Uterus (tissue), 4 donors: Measurements from ENCODE around the gene RAB22A. TPM values are rescaled to one million over a fixed set of nuclear protein-coding genes. Genes with fewer than 3 reads are reported as not detected.

Source experiments
- DNase-seq, 2 donors: peaks; one replicate each; pipeline ENCODE4 v3.0.0-alpha.2; 2019 to 2020
- H3K27ac ChIP-seq, 2 donors: fragments of 200-600 bp; sonication (generic); 1 replicate in 1 of 2; 2 replicates in 1 of 2; pipeline ENCODE4 v1.5.1; 2016 to 2018
- H3K27me3 ChIP-seq, 2 donors: fragments of 200-600 bp; sonication (generic); one replicate each; pipeline ENCODE4 v1.5.1; 2018 to 2019; ENCODE audit warnings: control low read depth in 1 of 2
- H3K36me3 ChIP-seq, 2 donors: fragments of 200-600 bp; sonication (generic); one replicate each; pipeline ENCODE4 v1.5.1; 2019; ENCODE audit warnings: control low read depth in 1 of 2
- H3K4me1 ChIP-seq, 2 donors: fragments of 200-600 bp; sonication (generic); one replicate each; pipeline ENCODE4 v1.5.1; 2018 to 2019; ENCODE audit warnings: control low read depth in 1 of 2
- H3K4me3 ChIP-seq, 2 donors: fragments of 200-600 bp; sonication (generic); 1 replicate in 1 of 2; 2 replicates in 1 of 2; pipeline ENCODE4 v1.5.1; 2018 to 2019; ENCODE audit warnings: mild to moderate bottlenecking in 1 of 2
- H3K9me3 ChIP-seq, 2 donors: fragments of 200-600 bp; sonication (generic); one replicate each; pipeline ENCODE4 v1.5.1; 2019; ENCODE audit warnings: control low read depth in 1 of 2
- CTCF ChIP-seq, 4 experiments: fragments of 200-600 bp in 2 of 4; fragments of 450-650 bp in 2 of 4; sonication (generic) in 2 of 4; IDR thresholded peaks; one replicate each; pipeline ENCODE4 v1.5.1; 2016 to 2019; ENCODE audit warnings: antibody characterized with exemption in 4 of 4, mild to moderate bottlenecking in 2 of 4, moderate library complexity in 1 of 4
- POLR2A ChIP-seq, 2 donors: fragments of 450-650 bp; IDR thresholded peaks; one replicate each; pipeline ENCODE4 v1.6.1; 2016; ENCODE audit warnings: antibody characterized with exemption in 2 of 2, mild to moderate bottlenecking in 1 of 2, moderate library complexity in 1 of 2
- intact Hi-C: fragments of 100-400 bp; cut with DNase I; formaldehyde crosslinking; loops from one replicate; pipeline ENCODE4 v1.15.1; 2023; ENCODE audit warnings: low total_unique reads
- total RNA-seq, 4 donors: library from RNA; depleted of rRNA in 3 of 4; stranded (reverse); fragments of >200 nt in 3 of 4; gene quantifications; one replicate each; pipeline versions ENCODE4 v1.1.0 to v1.2.4, GENCODE V29; 2014 to 2023
- donor health status: DM: yes; HTN: yes; CAD: no.

The RAB22A gene
- total RNA-seq, 4 donors from 2014 or later, result 9.5 to 29.7 (median 23.3) TPM

GRCh38 chr20:58395604-58396003 is 86.1 kb downstream of the RAB22A start:
- Histone ChIP-seq H3K4me1 (no peaks in the 10 kb centered on the region), H3K4me3 (no peak overlapping the region), H3K36me3 (no peaks in the 10 kb centered on the region), H3K9me3 (no peaks in the 10 kb centered on the region), H3K27me3 (no peaks in the 10 kb centered on the region), H3K27ac (no peak overlapping the region)
- no peak for DNase-seq
- intact Hi-C loops, result no loop called here
- TF ChIP-seq CTCF (IDR thresholded peaks at IDR 0.05) (no peak), POLR2A (IDR thresholded peaks at IDR 0.05) (no peak)

GRCh38 chr20:58397429-58397828 is 87.9 kb downstream of the RAB22A start:
- Histone ChIP-seq H3K27ac (no peak overlapping the region), H3K27me3 (no peaks in the 10 kb centered on the region), H3K4me1 (no peaks in the 10 kb centered on the region), H3K36me3 (no peaks in the 10 kb centered on the region), H3K9me3 (no peaks in the 10 kb centered on the region), H3K4me3 (no peak overlapping the region)
- no peak for DNase-seq
- intact Hi-C loops, result no loop called here
- TF ChIP-seq POLR2A (IDR thresholded peaks at IDR 0.05), result no peak

- H3K4me1 ChIP-seq, result no peaks in the 10 kb centered on the region
- intact Hi-C loops, result no loop called here
- no peaks in the 10 kb centered on the region for H3K27me3 ChIP-seq
- no peak for DNase-seq
- no peak overlapping the region for H3K27ac ChIP-seq
- no peaks in the 10 kb centered on the region for H3K9me3 ChIP-seq
- no peak overlapping the region for H3K4me3 ChIP-seq
- TF ChIP-seq POLR2A (IDR thresholded peaks at IDR 0.05) (no peak), CTCF (IDR thresholded peaks at IDR 0.05) (no peak)
- H3K36me3 ChIP-seq, result no peaks in the 10 kb centered on the region
Observed at GRCh38 chr20:58398254-58398653, 88.7 kb downstream of the RAB22A start.

- Histone ChIP-seq H3K27ac (no peak overlapping the region), H3K4me1 (no peaks in the 10 kb centered on the region), H3K27me3 (no peaks in the 10 kb centered on the region), H3K36me3 (no peaks in the 10 kb centered on the region), H3K4me3 (no peak overlapping the region), H3K9me3 (no peaks in the 10 kb centered on the region)
- DNase-seq, result no peak
- no peak for TF ChIP-seq CTCF (IDR thresholded peaks at IDR 0.05)
- TF ChIP-seq POLR2A (IDR thresholded peaks at IDR 0.05), result no peak
- intact Hi-C loops, result no loop called here
Observed at GRCh38 chr20:58399926-58400325, 90.4 kb downstream of the RAB22A start.

GRCh38 chr20:58401162-58401561 is 91.6 kb downstream of the RAB22A start:
- no peak for TF ChIP-seq CTCF (IDR thresholded peaks at IDR 0.05)
- no peak for TF ChIP-seq POLR2A (IDR thresholded peaks at IDR 0.05)
- Histone ChIP-seq H3K9me3 (no peaks in the 10 kb centered on the region), H3K4me3 (no peak overlapping the region), H3K27ac (no peak overlapping the region), H3K27me3 (no peaks in the 10 kb centered on the region), H3K4me1 (no peaks in the 10 kb centered on the region), H3K36me3 (no peaks in the 10 kb centered on the region)
- no peak for DNase-seq
- intact Hi-C loops, result no loop called here

GRCh38 chr20:58402305-58402704 is 92.8 kb downstream of the RAB22A start:
- no peak for DNase-seq
- no peak overlapping the region for H3K27ac ChIP-seq
- no peaks in the 10 kb centered on the region for H3K36me3 ChIP-seq
- intact Hi-C loops, result no loop called here
- TF ChIP-seq CTCF (IDR thresholded peaks at IDR 0.05) (no peak), POLR2A (IDR thresholded peaks at IDR 0.05) (no peak)
- no peaks in the 10 kb centered on the region for H3K27me3 ChIP-seq
- H3K4me1 ChIP-seq, result no peaks in the 10 kb centered on the region
- H3K9me3 ChIP-seq, result no peaks in the 10 kb centered on the region
- H3K4me3 ChIP-seq, result no peak overlapping the region
